ENCODE results near the gene PCSK6. TPM values are rescaled to one million over a fixed set of nuclear protein-coding genes. Genes with fewer than 3 reads are reported as not detected.
"Not testable (repeated sequence)": the region's sequence is repeated elsewhere in the genome, so short reads cannot be mapped to it uniquely, and the experiment has no call there.

PCSK6 gene
- total RNA-seq, 1 donor from 2014 or later, result 6.8 TPM

DNA sequence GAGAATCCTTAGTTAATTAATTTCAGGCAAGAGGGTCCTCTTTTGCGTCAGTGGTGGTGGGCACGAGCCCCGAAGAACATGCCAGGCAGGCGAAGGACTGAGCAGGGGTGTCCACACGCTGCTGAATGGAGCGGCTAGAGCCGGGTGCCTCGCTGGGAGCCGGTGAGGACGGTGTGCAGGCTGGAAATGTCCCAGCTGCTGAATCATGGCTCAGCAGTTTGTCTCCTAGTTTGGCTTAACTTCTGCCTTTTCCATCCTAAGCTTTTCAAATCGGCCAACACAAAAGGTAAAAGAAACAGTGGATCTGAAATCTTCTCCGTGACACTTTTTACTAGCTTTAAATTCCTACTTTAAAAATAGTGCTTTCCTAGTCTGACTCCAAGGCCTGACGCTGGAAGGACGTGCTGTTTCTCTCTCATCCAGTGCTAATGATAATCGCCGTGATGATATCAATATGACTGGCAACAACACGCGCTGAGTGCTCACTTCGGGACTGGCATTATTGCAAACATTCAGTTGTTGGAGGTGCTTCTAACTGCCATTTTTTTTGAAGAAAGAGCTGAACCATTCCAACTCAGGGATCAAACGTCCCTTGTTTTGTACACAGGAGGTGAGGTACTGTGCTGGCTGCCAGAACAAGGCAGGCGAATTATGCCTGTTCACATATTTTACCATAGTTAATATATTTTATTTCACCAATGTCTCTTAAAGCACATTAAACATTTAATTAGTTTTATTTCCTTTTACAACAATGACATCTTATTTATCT, 19.8 kb downstream of the PCSK6 start:
- no peak for FAIRE-seq
- TF ChIP-seq, protein P1, sequence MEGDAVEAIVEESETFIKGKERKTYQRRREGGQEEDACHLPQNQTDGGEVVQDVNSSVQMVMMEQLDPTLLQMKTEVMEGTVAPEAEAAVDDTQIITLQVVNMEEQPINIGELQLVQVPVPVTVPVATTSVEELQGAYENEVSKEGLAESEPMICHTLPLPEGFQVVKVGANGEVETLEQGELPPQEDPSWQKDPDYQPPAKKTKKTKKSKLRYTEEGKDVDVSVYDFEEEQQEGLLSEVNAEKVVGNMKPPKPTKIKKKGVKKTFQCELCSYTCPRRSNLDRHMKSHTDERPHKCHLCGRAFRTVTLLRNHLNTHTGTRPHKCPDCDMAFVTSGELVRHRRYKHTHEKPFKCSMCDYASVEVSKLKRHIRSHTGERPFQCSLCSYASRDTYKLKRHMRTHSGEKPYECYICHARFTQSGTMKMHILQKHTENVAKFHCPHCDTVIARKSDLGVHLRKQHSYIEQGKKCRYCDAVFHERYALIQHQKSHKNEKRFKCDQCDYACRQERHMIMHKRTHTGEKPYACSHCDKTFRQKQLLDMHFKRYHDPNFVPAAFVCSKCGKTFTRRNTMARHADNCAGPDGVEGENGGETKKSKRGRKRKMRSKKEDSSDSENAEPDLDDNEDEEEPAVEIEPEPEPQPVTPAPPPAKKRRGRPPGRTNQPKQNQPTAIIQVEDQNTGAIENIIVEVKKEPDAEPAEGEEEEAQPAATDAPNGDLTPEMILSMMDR (IDR thresholded peaks at IDR 0.05; ENCODE audit: insufficient read depth, low read length, severe bottlenecking), result no peak
- no peak for DNase-seq (ENCODE audit: low read depth)
- Histone ChIP-seq H3K36me3 (ENCODE audit: control insufficient read depth, insufficient read depth, low read length) (no peaks in the 10 kb centered on the region), H3K27me3 (ENCODE audit: control insufficient read depth, insufficient read depth, low read length) (no peaks in the 10 kb centered on the region), H3K4me3 (ENCODE audit: low read depth, low read length) (no peak overlapping the region)

DNA sequence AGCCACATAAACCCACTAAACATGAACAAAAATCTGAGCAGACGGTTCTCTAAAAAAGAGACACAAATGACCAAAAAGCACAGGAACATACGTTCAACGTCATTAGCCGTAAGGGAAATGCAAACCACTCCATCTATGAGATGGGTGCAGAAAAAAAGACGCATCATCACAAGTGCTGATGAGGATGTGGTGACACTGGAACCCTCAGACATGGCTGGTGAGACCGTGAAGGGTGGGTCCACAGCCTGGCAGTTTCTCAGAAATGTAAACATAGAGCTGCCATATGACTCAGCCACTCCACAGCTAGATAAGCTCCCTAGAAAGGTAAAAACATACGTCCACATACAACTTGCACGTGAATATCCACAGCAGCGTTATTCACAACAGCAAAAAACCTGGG, 23.3 kb downstream of the PCSK6 start:
- no peak overlapping the region for H3K4me3 ChIP-seq (ENCODE audit: low read depth, low read length)
- DNase-seq (ENCODE audit: low read depth) (no peak), FAIRE-seq (no peak)
- TF ChIP-seq, protein P1 (IDR thresholded peaks at IDR 0.05; ENCODE audit: insufficient read depth, low read length, severe bottlenecking), result no peak
- H3K27me3 ChIP-seq (ENCODE audit: control insufficient read depth, insufficient read depth, low read length), result no peaks in the 10 kb centered on the region
- H3K36me3 ChIP-seq (ENCODE audit: control insufficient read depth, insufficient read depth, low read length), result no peaks in the 10 kb centered on the region

DNA sequence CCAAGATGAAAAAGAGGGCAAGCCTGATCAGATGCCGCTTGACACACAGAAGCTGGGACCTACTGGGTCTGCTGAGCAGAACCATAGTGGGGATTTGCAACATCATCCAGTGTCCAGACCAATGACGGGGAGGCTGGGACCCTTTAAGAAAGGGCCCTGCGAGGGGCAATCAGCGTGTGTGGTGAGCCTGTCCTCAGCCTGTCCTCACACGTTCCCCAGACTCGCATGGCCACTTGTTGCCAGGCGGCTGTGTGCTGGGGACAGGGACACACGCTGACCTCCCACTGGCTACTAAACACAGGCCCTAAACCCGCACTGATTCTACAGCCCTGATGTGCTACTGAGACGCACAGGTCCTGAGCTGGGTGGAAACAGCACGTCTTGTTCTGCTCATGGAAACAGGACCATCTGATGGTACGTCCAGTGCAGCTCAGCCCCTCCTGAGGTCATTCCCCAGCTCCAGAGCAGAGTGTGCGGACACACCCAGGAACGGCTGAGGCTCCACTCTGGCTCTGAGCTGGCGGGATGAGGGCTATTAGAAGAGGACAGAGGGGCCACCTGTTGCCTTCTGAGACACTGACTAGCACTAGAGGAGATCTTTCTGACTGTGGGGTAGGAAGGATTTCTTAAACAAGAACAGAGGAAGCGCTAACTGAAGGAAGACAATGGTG, 24.4 kb downstream of the PCSK6 start:
- Histone ChIP-seq H3K4me3 (ENCODE audit: low read depth, low read length) (no peak overlapping the region), H3K27me3 (ENCODE audit: control insufficient read depth, insufficient read depth, low read length) (no peaks in the 10 kb centered on the region), H3K36me3 (ENCODE audit: control insufficient read depth, insufficient read depth, low read length) (no peaks in the 10 kb centered on the region)
- no peak for FAIRE-seq
- no peak for DNase-seq (ENCODE audit: low read depth)
- TF ChIP-seq, protein P1 (IDR thresholded peaks at IDR 0.05; ENCODE audit: insufficient read depth, low read length, severe bottlenecking), result no peak

DNA sequence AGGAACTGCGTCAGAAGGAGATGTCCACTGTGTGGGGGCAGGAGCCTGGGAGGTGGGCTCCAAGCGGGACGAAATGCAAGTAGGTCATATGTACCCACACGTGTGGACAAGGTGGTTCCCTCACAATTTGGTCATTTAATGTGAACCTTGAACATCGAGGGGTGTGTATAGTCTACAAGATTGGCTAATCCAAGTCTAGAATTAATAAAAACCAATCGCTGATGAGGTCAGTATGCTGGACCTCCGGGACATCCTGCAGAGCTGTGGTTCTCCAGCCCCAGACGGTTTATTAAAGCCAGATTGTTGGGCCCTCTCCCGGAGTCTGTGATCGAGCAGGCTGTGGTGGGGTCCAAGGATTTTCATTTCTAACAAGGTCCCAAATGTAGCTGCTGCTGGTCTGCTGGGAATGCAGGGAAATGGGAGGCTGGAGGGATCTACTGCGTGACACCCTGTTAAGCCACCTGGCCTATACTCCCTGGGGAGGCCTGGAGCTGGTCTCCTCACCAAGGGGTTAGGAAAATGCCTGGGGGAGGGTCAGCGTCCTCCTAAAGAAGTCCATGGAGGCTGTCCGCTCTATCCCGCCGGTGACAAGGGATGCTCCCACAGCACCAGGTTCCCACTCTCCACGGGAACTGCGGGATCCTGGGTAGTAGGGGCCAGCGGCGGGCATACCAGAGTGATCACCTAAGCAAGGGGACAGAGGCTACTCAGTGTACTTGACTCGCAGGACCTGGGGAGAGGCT, 25.1 kb downstream of the PCSK6 start:
- FAIRE-seq (no peak), DNase-seq (ENCODE audit: low read depth) (no peak)
- Histone ChIP-seq H3K36me3 (ENCODE audit: control insufficient read depth, insufficient read depth, low read length) (no peaks in the 10 kb centered on the region), H3K4me3 (ENCODE audit: low read depth, low read length) (no peak overlapping the region), H3K27me3 (ENCODE audit: control insufficient read depth, insufficient read depth, low read length) (no peaks in the 10 kb centered on the region)
- TF ChIP-seq, protein P1 (IDR thresholded peaks at IDR 0.05; ENCODE audit: insufficient read depth, low read length, severe bottlenecking), result no peak

GRCh38 chr15:101463696-101464095, 25.8 kb downstream of the PCSK6 start:
- H3K27me3 ChIP-seq (ENCODE audit: control insufficient read depth, insufficient read depth, low read length); FAIRE-seq; DNase-seq (ENCODE audit: low read depth); H3K36me3 ChIP-seq (ENCODE audit: control insufficient read depth, insufficient read depth, low read length); H3K4me3 ChIP-seq (ENCODE audit: low read depth, low read length): not testable (repeated sequence)

DNA sequence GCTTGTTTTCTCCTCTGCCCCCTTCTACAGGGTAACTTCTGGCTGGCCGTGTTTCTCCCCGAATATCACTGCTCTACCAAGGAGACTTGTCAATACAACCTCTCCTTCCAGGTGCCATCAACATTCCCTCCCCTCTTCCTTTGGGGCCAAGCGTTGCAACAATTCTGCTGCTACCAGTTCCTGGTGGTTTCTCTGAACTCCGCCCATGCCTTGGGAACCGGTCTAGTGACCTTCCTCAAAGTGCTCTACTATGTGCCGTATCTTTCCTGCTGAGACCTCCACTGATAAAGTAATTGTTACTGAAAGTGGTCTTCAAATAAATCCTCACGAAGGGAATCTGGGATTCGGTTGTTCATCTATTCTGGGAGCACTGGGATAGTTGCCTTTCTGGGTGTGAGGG, 26.2 kb downstream of the PCSK6 start:
- FAIRE-seq (no peak), DNase-seq (ENCODE audit: low read depth) (no peak)
- no peaks in the 10 kb centered on the region for H3K36me3 ChIP-seq (ENCODE audit: control insufficient read depth, insufficient read depth, low read length)
- H3K27me3 ChIP-seq (ENCODE audit: control insufficient read depth, insufficient read depth, low read length), result no peaks in the 10 kb centered on the region
- TF ChIP-seq, protein P1 (IDR thresholded peaks at IDR 0.05; ENCODE audit: insufficient read depth, low read length, severe bottlenecking), result no peak
- H3K4me3 ChIP-seq (ENCODE audit: low read depth, low read length), result no peak overlapping the region

Data from bronchial epithelial cell (primary cell).